ENCODE data around the gene TUBB3. TPM values are rescaled to one million over a fixed set of nuclear protein-coding genes. Genes with fewer than 3 reads are reported as not detected.

The TUBB3 gene
- total RNA-seq, 1 donor = 95.9 TPM

GRCh38 chr16:89884041-89884421 lies 39.1 kb upstream of the TUBB3 start:
- TF ChIP-seq CTCF (IDR thresholded peaks at IDR 0.05; ENCODE audit: insufficient read depth, low read depth, low read length) = no peak
- no peak for DNase-seq (ENCODE audit: low read depth)
- H3K4me3 ChIP-seq (ENCODE audit: low read depth, low read length) = no peak overlapping the region

- DNase-seq (ENCODE audit: low read depth) = no peak
- TF ChIP-seq CTCF (IDR thresholded peaks at IDR 0.05; ENCODE audit: insufficient read depth, low read depth, low read length) = no peak
- no peak overlapping the region for H3K4me3 ChIP-seq (ENCODE audit: low read depth, low read length)
Measured at GRCh38 chr16:89887243-89887642, 35.9 kb upstream of the TUBB3 start.

GRCh38 chr16:89890200-89890599 lies 32.9 kb upstream of the TUBB3 start:
- TF ChIP-seq CTCF (IDR thresholded peaks at IDR 0.05; ENCODE audit: insufficient read depth, low read depth, low read length) = no peak
- no peak for DNase-seq (ENCODE audit: low read depth)
- no peak overlapping the region for H3K4me3 ChIP-seq (ENCODE audit: low read depth, low read length)

- DNase-seq (ENCODE audit: low read depth) = no peak
- no peak for TF ChIP-seq CTCF (IDR thresholded peaks at IDR 0.05; ENCODE audit: insufficient read depth, low read depth, low read length)
- no peak overlapping the region for H3K4me3 ChIP-seq (ENCODE audit: low read depth, low read length)
Measured at GRCh38 chr16:89890886-89891657, 32.1 kb upstream of the TUBB3 start.

GRCh38 chr16:89892055-89892630 lies 31.0 kb upstream of the TUBB3 start:
- H3K4me3 ChIP-seq (ENCODE audit: low read depth, low read length) = no peak overlapping the region
- DNase-seq (ENCODE audit: low read depth) = no peak
- no peak for TF ChIP-seq CTCF (IDR thresholded peaks at IDR 0.05; ENCODE audit: insufficient read depth, low read depth, low read length)

- DNase-seq (ENCODE audit: low read depth) = no peak
- TF ChIP-seq CTCF (IDR thresholded peaks at IDR 0.05; ENCODE audit: insufficient read depth, low read depth, low read length) = no peak
- no peak overlapping the region for H3K4me3 ChIP-seq (ENCODE audit: low read depth, low read length)
Measured at GRCh38 chr16:89892635-89893034, 30.5 kb upstream of the TUBB3 start.

Measured in fibroblast of villous mesenchyme (primary cell).